Naive thymus-derived CD4-positive, alpha-beta T cell (primary cell): ENCODE data around the gene P2RX2. TPM values are rescaled to one million over a fixed set of nuclear protein-coding genes. Genes with fewer than 3 reads are reported as not detected.

Source experiments
- ATAC-seq: fragments of 150-1000 bp; cut with Tn5 transposase; 2 replicates; pipeline ENCODE4 v1.10.0; 2021; ENCODE audit warnings: mild to moderate bottlenecking, moderate library complexity
- CTCF ChIA-PET: fragments of 350-600 bp; sonication (Branson Sonifier 250); formaldehyde crosslinking; loops from one replicate; lab custom pipeline; 2021; ENCODE audit warnings: antibody characterized with exemption; lab: Charles Lee
- POLR2A ChIA-PET: fragments of 350-600 bp; sonication (Branson Sonifier 250); formaldehyde crosslinking; loops from one replicate; lab custom pipeline; 2021; ENCODE audit warnings: antibody characterized with exemption, inconsistent platforms; lab: Charles Lee
- DNase-seq, 9 donors: peaks; one replicate each; pipeline versions ENCODE4 v3.0.0 to v3.0.0-alpha.2; 2020 to 2022; ENCODE audit warnings: mixed read lengths in 1 of 9
- H3K27ac ChIP-seq: one replicate; pipeline ENCODE4 v1.7.0; 2013; ENCODE audit warnings: mild to moderate bottlenecking, low read depth, low read length, moderate library complexity
- H3K27me3 ChIP-seq, 2 donors: one replicate each; pipeline ENCODE4 v1.7.0; 2013; ENCODE audit warnings: low read length in 2 of 2, mild to moderate bottlenecking in 2 of 2, moderate library complexity in 2 of 2; ENCODE audit not compliant: control insufficient read depth in 2 of 2, insufficient read depth in 2 of 2
- H3K36me3 ChIP-seq, 3 experiments: 1 replicate in 2 of 3; 2 replicates in 1 of 3; pipeline ENCODE4 v1.7.0; 2013; ENCODE audit warnings: low read length in 3 of 3, mild to moderate bottlenecking in 3 of 3, moderate library complexity in 1 of 3; ENCODE audit not compliant: insufficient read depth in 3 of 3, control insufficient read depth in 2 of 3
- H3K4me1 ChIP-seq, 2 donors: one replicate each; pipeline ENCODE4 v1.7.0; 2013; ENCODE audit warnings: low read length in 2 of 2, mild to moderate bottlenecking in 2 of 2, moderate library complexity in 1 of 2; ENCODE audit not compliant: control insufficient read depth in 2 of 2, insufficient read depth in 2 of 2
- H3K4me3 ChIP-seq: 2 replicates; pipeline ENCODE4 v1.7.0; 2013; ENCODE audit warnings: mild to moderate bottlenecking, low read length
- H3K9me3 ChIP-seq, 3 experiments: 1 replicate in 2 of 3; 2 replicates in 1 of 3; pipeline ENCODE4 v1.7.0; 2013; ENCODE audit warnings: low read length in 3 of 3; ENCODE audit not compliant: control insufficient read depth in 2 of 3
- H3K27ac Mint-ChIP-seq, 9 donors: one replicate each; pipeline ENCODE4 v1.8.0; 2020 to 2022; ENCODE audit warnings: mixed read lengths in 9 of 9, mild to moderate bottlenecking in 8 of 9, moderate library complexity in 5 of 9, inconsistent platforms in 2 of 9
- H3K27me3 Mint-ChIP-seq, 5 donors: one replicate each; pipeline ENCODE4 v1.8.0; 2021 to 2022; ENCODE audit warnings: mixed read lengths in 5 of 5, mild to moderate bottlenecking in 1 of 5
- H3K36me3 Mint-ChIP-seq, 5 donors: one replicate each; pipeline ENCODE4 v1.8.0; 2020 to 2022; ENCODE audit warnings: mixed read lengths in 5 of 5, mild to moderate bottlenecking in 3 of 5, inconsistent platforms in 1 of 5
- H3K4me1 Mint-ChIP-seq, 7 donors: one replicate each; pipeline ENCODE4 v1.8.0; 2020 to 2022; ENCODE audit warnings: mixed read lengths in 7 of 7, mild to moderate bottlenecking in 3 of 7, inconsistent platforms in 1 of 7
- H3K4me3 Mint-ChIP-seq, 10 donors: one replicate each; pipeline ENCODE4 v1.8.0; 2020 to 2022; ENCODE audit warnings: mild to moderate bottlenecking in 10 of 10, mixed read lengths in 10 of 10, moderate library complexity in 6 of 10, inconsistent platforms in 2 of 10
- H3K9me3 Mint-ChIP-seq, 11 donors: one replicate each; pipeline ENCODE4 v1.8.0; 2020 to 2022; ENCODE audit warnings: mixed read lengths in 11 of 11, mild to moderate bottlenecking in 4 of 11, inconsistent platforms in 1 of 11, moderate library complexity in 1 of 11
- intact Hi-C, 2 donors: fragments of 100-400 bp; cut with micrococcal nuclease; formaldehyde crosslinking; loops; one replicate each; pipeline ENCODE4 v1.15.1; 2023
- polyA plus RNA-seq, 2 donors: library from polyadenylated mRNA; unstranded; fragments of 300-500 nt; fragmentation: Illumina TruSeq; gene quantifications; one replicate each; pipeline ENCODE4 v1.2.3, GENCODE V29; 2021
- total RNA-seq, 6 experiments: library from RNA in 5 of 6; stranded (reverse) in 5 of 6; gene quantifications; 1 replicate in 5 of 6; 2 replicates in 1 of 6; pipeline ENCODE4 v1.2.3 and lab custom pipeline; 2021 to 2026

The P2RX2 gene
- total and polyA plus RNA-seq, 7 experiments from 2014 or later, result 0.32 TPM; not detected in 6

DNA sequence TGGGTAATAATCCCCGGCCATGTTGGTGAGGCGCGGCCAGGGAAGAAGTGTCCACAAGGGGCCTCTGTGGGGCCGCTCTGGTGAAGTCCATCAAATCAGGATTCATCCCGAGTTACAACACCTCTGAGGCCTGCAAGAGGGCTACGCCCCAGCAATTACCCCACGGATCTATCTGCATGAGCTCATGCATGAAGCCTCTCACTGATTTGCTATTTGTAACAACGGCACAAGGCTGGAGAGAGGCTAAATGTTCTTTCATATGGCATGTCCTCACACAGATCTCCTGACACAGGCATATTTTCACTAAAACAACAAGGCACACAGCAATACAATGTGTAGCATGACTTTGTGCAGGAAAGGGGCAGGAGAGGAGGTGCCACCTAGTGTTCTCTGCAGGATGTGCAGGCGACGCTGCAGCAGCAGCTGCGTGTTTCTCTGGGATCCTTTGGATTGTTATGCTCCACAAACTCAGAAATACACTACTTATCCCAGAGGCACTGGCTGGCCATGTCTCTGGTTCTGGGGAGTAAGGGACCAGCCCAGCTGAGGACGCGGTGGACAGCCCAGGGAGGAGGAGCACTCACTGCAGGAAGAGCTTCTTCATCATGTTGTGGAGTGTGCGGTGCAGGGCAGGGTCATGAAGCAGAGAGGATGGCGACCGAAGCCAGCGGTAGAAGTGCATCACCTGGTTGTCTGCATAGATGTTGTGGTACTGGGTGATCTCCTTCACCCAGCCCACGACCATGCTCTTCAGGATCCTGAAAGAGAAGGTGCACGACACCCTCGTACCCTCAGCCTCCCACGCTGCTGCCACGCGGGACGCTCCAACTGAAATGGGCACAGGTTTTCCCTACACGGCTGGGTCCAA lies 20.2 kb downstream of the P2RX2 start:
- no peaks in the 10 kb centered on the region for H3K9me3 ChIP-seq
- H3K4me3 ChIP-seq, result no peak overlapping the region
- peaks cover 15 to 57% (median 27%) of the 10 kb centered on the region in 5 donors for H3K36me3 Mint-ChIP-seq
- ChIA-PET POLR2A (no interaction called here), CTCF (no interaction called here)
- no peaks in the 10 kb centered on the region for H3K27me3 Mint-ChIP-seq
- DNase-seq (no peak), ATAC-seq (no peak)
- peaks cover 0 to 94% (median 13%) of the 10 kb centered on the region in 3 experiments for H3K36me3 ChIP-seq
- H3K27me3 ChIP-seq, result no peaks in the 10 kb centered on the region
- no peaks in the 10 kb centered on the region for H3K4me1 ChIP-seq
- no peak overlapping the region for H3K4me3 Mint-ChIP-seq
- intact Hi-C loops, result no loop called here
- H3K27ac Mint-ChIP-seq, result no peak overlapping the region
- H3K27ac ChIP-seq, result no peak overlapping the region
- H3K9me3 Mint-ChIP-seq, result peaks cover 0 to 2% (median 0%) of the 10 kb centered on the region in 11 donors
- H3K4me1 Mint-ChIP-seq, result peaks cover 0 to 10% (median 0%) of the 10 kb centered on the region in 7 donors

DNA sequence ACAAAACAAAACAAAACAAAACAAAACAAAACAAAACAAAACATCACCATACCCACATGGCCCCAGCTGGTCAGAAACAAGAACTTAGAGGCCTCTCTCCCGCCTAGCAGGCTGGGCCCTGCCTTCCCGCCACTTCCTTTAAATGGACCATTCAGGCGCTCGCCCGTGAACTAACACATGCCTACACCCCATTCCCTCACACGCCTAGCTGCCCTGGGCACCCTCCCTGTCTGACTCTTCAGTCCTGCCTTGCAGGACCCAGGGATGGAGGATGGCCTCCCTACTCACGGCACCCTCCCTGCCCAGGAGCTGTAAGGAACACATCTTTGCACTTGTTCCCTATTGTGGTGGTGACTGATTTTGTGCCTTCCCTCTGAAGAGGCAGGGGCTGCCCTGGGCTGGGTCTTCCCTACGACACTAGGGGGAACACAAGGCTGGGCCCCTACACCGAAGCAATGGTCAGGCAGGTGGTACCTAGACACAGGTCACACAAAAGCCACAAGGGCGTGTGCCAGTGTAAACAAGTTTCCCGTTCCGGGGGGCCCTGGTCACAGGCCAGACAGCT lies 21.5 kb downstream of the P2RX2 start:
- Mint-ChIP-seq H3K27me3 (no peaks in the 10 kb centered on the region), H3K36me3 (peaks cover 15 to 45% (median 19%) of the 10 kb centered on the region in 5 donors), H3K4me1 (peaks cover 0 to 10% (median 0%) of the 10 kb centered on the region in 7 donors), H3K4me3 (no peak overlapping the region), H3K9me3 (peaks cover 0 to 2% (median 0%) of the 10 kb centered on the region in 11 donors), H3K27ac (peak overlapping the region in 2 of 9 donors; percentile 6 to 39)
- Histone ChIP-seq H3K27ac (no peak overlapping the region), H3K9me3 (no peaks in the 10 kb centered on the region), H3K4me3 (no peak overlapping the region), H3K36me3 (peaks cover 0 to 82% (median 13%) of the 10 kb centered on the region in 3 experiments), H3K4me1 (no peaks in the 10 kb centered on the region), H3K27me3 (no peaks in the 10 kb centered on the region)
- DNase-seq (no peak), ATAC-seq (no peak)
- intact Hi-C loops, result no loop called here
- ChIA-PET CTCF (interaction anchor here (1.2 kb wide), 1 partner anchor 224 kb away, joined by 3 read pairs; no protein-coding TSS in a partner anchor), POLR2A (no interaction called here)

DNA sequence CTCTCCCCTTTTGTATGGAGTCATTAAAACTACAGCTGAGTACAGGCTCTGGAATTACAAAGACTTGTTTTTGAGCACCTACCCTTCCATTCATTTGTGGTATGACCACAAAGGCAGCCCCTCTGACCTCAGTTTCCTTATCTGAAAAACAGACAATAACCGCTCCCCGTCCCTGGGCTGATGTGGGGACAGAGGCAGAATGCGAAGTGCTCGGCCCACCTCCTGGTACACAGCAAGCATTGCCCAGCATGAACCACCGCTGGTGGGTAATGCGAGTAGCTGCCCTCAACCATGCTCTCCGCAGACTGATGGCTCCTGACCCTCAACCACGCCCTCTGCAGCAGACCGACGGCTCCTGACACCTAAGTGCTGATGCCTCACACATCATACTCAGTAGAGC lies 22.4 kb downstream of the P2RX2 start:
- DNase-seq (no peak), ATAC-seq (no peak)
- Mint-ChIP-seq H3K27me3 (no peaks in the 10 kb centered on the region), H3K9me3 (peaks cover 0 to 1% (median 0%) of the 10 kb centered on the region in 11 donors), H3K4me3 (no peak overlapping the region), H3K36me3 (peaks cover 9 to 40% (median 15%) of the 10 kb centered on the region in 5 donors), H3K27ac (peak overlapping the region in 2 of 9 donors; percentile 17 to 36), H3K4me1 (peaks cover 0 to 10% (median 0%) of the 10 kb centered on the region in 7 donors)
- Histone ChIP-seq H3K4me3 (no peak overlapping the region), H3K9me3 (no peaks in the 10 kb centered on the region), H3K27ac (no peak overlapping the region), H3K27me3 (no peaks in the 10 kb centered on the region), H3K4me1 (no peaks in the 10 kb centered on the region), H3K36me3 (peaks cover 0 to 75% (median 8%) of the 10 kb centered on the region in 3 experiments)
- CTCF ChIA-PET, result no interaction called here
- intact Hi-C loops, result no loop called here
- POLR2A ChIA-PET, result no interaction called here

DNA sequence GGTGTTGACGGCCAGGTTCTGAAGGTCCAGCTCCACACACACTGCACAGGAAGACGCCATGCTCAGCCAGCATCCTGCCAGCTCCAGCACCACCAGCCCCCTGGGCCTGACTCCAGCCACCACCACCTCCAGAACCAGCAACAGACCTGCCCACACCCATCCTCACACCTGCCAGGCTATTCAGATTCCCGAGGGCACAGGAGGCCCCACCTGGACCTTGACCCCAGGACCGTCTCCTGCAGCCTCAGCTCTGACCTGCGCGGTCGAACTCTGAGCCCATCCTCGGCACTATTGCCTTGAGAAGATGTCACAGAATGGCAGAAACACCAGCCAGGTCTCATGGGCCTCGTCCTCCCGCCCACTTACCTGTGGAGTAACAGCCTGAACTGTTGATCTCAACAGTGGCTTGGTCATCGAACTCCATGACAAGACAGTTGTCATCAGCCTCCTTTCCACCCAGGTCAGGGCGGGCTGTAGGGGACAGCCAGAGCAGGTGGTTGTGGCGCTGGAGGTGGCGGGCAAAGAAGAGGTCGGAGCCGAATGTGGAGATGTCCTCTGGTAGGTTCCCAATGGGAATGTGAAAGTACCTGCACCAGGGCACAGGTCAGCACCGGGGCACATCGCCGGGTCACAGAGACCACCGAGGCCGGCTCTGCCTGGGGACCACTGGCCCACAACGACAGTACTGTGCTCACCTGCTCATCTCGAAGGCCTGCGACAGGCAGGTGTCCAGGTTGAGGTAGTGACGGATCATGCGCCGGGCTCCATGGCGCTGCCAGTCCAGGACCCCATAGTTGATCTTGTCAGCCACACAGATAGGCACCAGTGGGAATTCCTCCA lies 23.5 kb downstream of the P2RX2 start:
- no peaks in the 10 kb centered on the region for H3K27me3 ChIP-seq
- H3K36me3 ChIP-seq, result peaks cover 0 to 69% (median 9%) of the 10 kb centered on the region in 3 experiments
- intact Hi-C loops, result no loop called here
- H3K36me3 Mint-ChIP-seq, result peaks cover 12 to 38% (median 18%) of the 10 kb centered on the region in 5 donors
- no peak overlapping the region for H3K27ac Mint-ChIP-seq
- no peak overlapping the region for H3K4me3 ChIP-seq
- peaks cover 0 to 1% (median 0%) of the 10 kb centered on the region in 11 donors for H3K9me3 Mint-ChIP-seq
- H3K4me1 ChIP-seq, result no peaks in the 10 kb centered on the region
- no peaks in the 10 kb centered on the region for H3K27me3 Mint-ChIP-seq
- ChIA-PET CTCF (no interaction called here), POLR2A (no interaction called here)
- ATAC-seq (no peak), DNase-seq (no peak)
- H3K4me1 Mint-ChIP-seq, result peaks cover 0 to 9% (median 0%) of the 10 kb centered on the region in 7 donors
- no peaks in the 10 kb centered on the region for H3K9me3 ChIP-seq
- H3K27ac ChIP-seq, result no peak overlapping the region
- H3K4me3 Mint-ChIP-seq, result no peak overlapping the region

DNA sequence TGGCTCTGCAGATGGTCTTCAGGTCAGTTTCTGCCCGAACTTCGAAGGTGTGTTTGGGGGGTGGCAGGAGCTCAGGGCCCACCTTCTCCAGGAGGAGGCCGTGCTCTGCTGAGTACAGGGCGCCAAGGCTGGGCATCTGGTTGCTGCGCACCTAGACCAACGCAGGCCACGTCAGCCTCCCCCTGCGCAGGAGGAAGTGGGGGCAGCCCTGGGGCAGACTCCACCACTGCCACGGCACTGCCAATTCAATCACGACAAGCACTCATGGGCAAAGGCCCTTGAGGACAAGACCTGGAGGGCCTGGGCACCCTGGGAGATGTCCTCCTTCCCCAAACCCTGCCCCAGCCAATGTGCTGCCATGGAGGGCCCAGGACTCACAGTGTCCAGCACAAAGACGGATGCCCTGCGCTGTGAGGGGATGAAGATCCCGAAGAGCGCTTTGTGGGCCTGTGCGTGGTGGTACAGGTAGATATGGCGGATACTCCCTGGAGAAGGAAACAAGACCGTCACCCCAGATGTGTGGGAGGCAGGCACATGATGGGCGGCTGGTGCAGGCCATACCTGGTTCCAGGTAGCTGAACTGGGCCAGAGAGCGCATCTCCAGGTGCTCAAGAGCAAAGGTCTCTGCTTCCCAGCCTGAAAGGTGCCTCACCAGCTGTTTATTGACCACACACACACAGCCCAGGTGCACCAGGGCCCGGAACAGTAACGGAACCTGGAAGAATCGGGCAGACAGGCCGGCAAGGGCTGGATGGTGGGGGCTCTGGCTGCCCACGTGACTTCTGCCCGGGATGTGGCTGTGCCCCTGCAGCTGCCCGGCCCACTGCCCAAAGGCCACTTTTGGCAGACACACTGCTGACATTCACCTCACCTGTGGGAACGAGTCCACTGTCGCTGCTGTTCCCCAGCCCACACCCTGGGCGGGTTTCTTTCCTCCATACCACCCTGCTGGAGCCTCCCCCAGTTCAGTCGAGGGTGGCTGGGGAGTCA lies 24.6 kb downstream of the P2RX2 start:
- ChIA-PET CTCF (interaction anchor here (0.5 kb wide), 1 partner anchor 261 kb away, joined by 3 read pairs; no protein-coding TSS in a partner anchor), POLR2A (no interaction called here)
- H3K27me3 Mint-ChIP-seq, result no peaks in the 10 kb centered on the region
- Histone ChIP-seq H3K27me3 (no peaks in the 10 kb centered on the region), H3K27ac (no peak overlapping the region), H3K9me3 (no peaks in the 10 kb centered on the region), H3K4me3 (no peak overlapping the region), H3K4me1 (no peaks in the 10 kb centered on the region), H3K36me3 (peaks cover 0 to 68% (median 2%) of the 10 kb centered on the region in 3 experiments)
- intact Hi-C loops, result no loop called here
- peaks cover 8 to 38% (median 16%) of the 10 kb centered on the region in 5 donors for H3K36me3 Mint-ChIP-seq
- H3K9me3 Mint-ChIP-seq, result peaks cover 0 to 1% (median 0%) of the 10 kb centered on the region in 11 donors
- no peak overlapping the region for H3K27ac Mint-ChIP-seq
- no peaks in the 10 kb centered on the region for H3K4me1 Mint-ChIP-seq
- no peak for ATAC-seq
- DNase-seq, result no peak
- no peak overlapping the region for H3K4me3 Mint-ChIP-seq
